A549 (cell line): ENCODE data around the gene F11. TPM values are rescaled to one million over a fixed set of nuclear protein-coding genes. Genes with fewer than 3 reads are reported as not detected.

Source experiments
- ATAC-seq, 2 experiments: fragments of 200-7000 bp in 1 of 2; fragments of >200 bp in 1 of 2; cut with Nextera tagmentation in 1 of 2; cut with Tn5 transposase in 1 of 2; 3 replicates each; pipeline versions ENCODE4 v1.8.0 to v1.9.1; 2018 to 2020; ENCODE audit warnings: mild to moderate bottlenecking in 1 of 2, moderate library complexity in 1 of 2
- CTCF ChIA-PET: fragments of 300-600 bp; sonication (Branson Sonifier 250); formaldehyde crosslinking; extraction: SDS; loops from one replicate; lab custom pipeline; 2021; ENCODE audit warnings: antibody characterized with exemption, inconsistent platforms; lab: Yijun Ruan, JAX
- POLR2A ChIA-PET: fragments of 350-600 bp; formaldehyde crosslinking; extraction: SDS; loops from one replicate; lab custom pipeline; 2021; ENCODE audit warnings: antibody characterized with exemption, inconsistent platforms; lab: Yijun Ruan, JAX
- DNase-seq, 2 experiments: peaks; one replicate each; pipeline versions ENCODE4 v3.0.0 to v3.0.0-alpha.2; 2011 to 2016; ENCODE audit warnings: low read depth in 1 of 2, low spot score in 1 of 2
- FAIRE-seq: peaks from 2 replicates; lab custom pipeline; 2011; peaks lifted over from hg19 to GRCh38; lab: Jason Lieb, UNC
- H3K27ac ChIP-seq, 2 experiments: fragments of >200 bp; sonication (Bioruptor Twin); formaldehyde crosslinking; 3 replicates each; pipeline ENCODE4 v1.5.1; 2016 to 2017
- H3K4me1 ChIP-seq: fragments of >200 bp; sonication (Bioruptor Twin); formaldehyde crosslinking; 3 replicates; pipeline ENCODE4 v1.6.1; 2016
- H3K4me2 ChIP-seq: fragments of >200 bp; sonication (Bioruptor Twin); formaldehyde crosslinking; 3 replicates; pipeline ENCODE4 v1.6.1; 2016
- H3K4me3 ChIP-seq: fragments of >200 bp; sonication (Bioruptor Twin); formaldehyde crosslinking; 3 replicates; pipeline ENCODE4 v1.5.1; 2016
- H3K9me3 ChIP-seq: fragments of >200 bp; sonication (Bioruptor Twin); formaldehyde crosslinking; 3 replicates; pipeline ENCODE4 v1.6.1; 2016
- E2F6 ChIP-seq: IDR thresholded peaks from 2 replicates; pipeline ENCODE4 v1.6.1; 2012; ENCODE audit warnings: low read depth, borderline replicate concordance
- EHF ChIP-seq: fragments of 250-450 bp; sonication (Bioruptor Pico); IDR thresholded peaks from 2 replicates; pipeline ENCODE4 v1.5.0; 2020; ENCODE audit warnings: mild to moderate bottlenecking
- EHMT2 ChIP-seq: fragments of 200-600 bp; sonication (generic); IDR thresholded peaks from 2 replicates; pipeline ENCODE4 v1.6.1; 2016; ENCODE audit warnings: antibody characterized with exemption, low read depth, mild to moderate bottlenecking, moderate library complexity
- EP300 ChIP-seq, 2 experiments: fragments of >200 bp; sonication (Bioruptor Twin); formaldehyde crosslinking; IDR thresholded peaks; 2 replicates in 1 of 2; 3 replicates in 1 of 2; pipeline ENCODE4 v1.6.1; 2016 to 2017
- ESRRA ChIP-seq: fragments of 150-350 bp; IDR thresholded peaks from 2 replicates; pipeline ENCODE4 v1.6.1; 2014; ENCODE audit warnings: mild to moderate bottlenecking, low read length, borderline replicate concordance
- FOSB ChIP-seq: fragments of 250-450 bp; sonication (Bioruptor Pico); IDR thresholded peaks from 2 replicates; pipeline ENCODE4 v1.5.0; 2020; ENCODE audit warnings: mild to moderate bottlenecking, moderate library complexity
- FOSL2 ChIP-seq, 2 experiments: fragments of 450-650 bp in 1 of 2; fragments of >200 bp in 1 of 2; sonication (Bioruptor Twin) in 1 of 2; formaldehyde crosslinking; IDR thresholded peaks; 2 replicates each; pipeline versions ENCODE4 v1.5.0 to v1.6.1; 2016 to 2020; ENCODE audit warnings: mild to moderate bottlenecking in 1 of 2, moderate library complexity in 1 of 2
- JUN ChIP-seq, 2 experiments: fragments of >200 bp; sonication (Bioruptor Twin); formaldehyde crosslinking; IDR thresholded peaks; 2 replicates in 1 of 2; 3 replicates in 1 of 2; pipeline ENCODE4 v1.6.1; 2016 to 2017
- MAX ChIP-seq: IDR thresholded peaks from 2 replicates; pipeline ENCODE4 v1.6.1; 2012
- MYC ChIP-seq: IDR thresholded peaks from 2 replicates; pipeline ENCODE4 v1.6.1; 2012; ENCODE audit warnings: mild to moderate bottlenecking, inconsistent platforms, low read length, improper control_type of control experiment, borderline replicate concordance
- NFE2L2 ChIP-seq: fragments of 150-350 bp; conservative IDR thresholded peaks from 2 replicates; pipeline ENCODE4 v1.6.1; 2014; ENCODE audit warnings: low read length
- NPAS2 ChIP-seq: fragments of 250-450 bp; sonication (Bioruptor Pico); IDR thresholded peaks from 2 replicates; pipeline ENCODE4 v1.8.0; 2022; ENCODE audit warnings: mild to moderate bottlenecking, moderate library complexity, borderline replicate concordance
- PHF8 ChIP-seq: fragments of 200-600 bp; sonication (generic); IDR thresholded peaks from 2 replicates; pipeline ENCODE4 v1.6.1; 2016; ENCODE audit warnings: low read depth, mild to moderate bottlenecking, antibody characterized with exemption, moderate library complexity, borderline replicate concordance
- POLR2A ChIP-seq: IDR thresholded peaks from 2 replicates; pipeline ENCODE4 v1.6.1; 2012; ENCODE audit warnings: mild to moderate bottlenecking, low read length
- POLR2AphosphoS2 ChIP-seq: conservative IDR thresholded peaks from 2 replicates; pipeline ENCODE4 v1.6.1; 2012; ENCODE audit warnings: low read length, improper control_type of control experiment, inconsistent platforms
- RAD21 ChIP-seq, 2 experiments: fragments of >200 bp in 1 of 2; sonication (Bioruptor Twin) in 1 of 2; formaldehyde crosslinking in 1 of 2; IDR thresholded peaks in 1 of 2; conservative IDR thresholded peaks in 1 of 2; 2 replicates in 1 of 2; 3 replicates in 1 of 2; pipeline ENCODE4 v1.6.1; 2012 to 2018; ENCODE audit warnings: inconsistent platforms in 1 of 2
- RARB ChIP-seq: fragments of 250-450 bp; sonication (Bioruptor Pico); IDR thresholded peaks from 2 replicates; pipeline ENCODE4 v1.8.0; 2021; ENCODE audit warnings: mild to moderate bottlenecking, moderate library complexity
- RCOR1 ChIP-seq: fragments of 150-350 bp; IDR thresholded peaks from 2 replicates; pipeline ENCODE4 v1.6.1; 2014; ENCODE audit warnings: antibody characterized with exemption, low read length, low read depth
- REST ChIP-seq: fragments of 200-600 bp; sonication (generic); IDR thresholded peaks from 2 replicates; pipeline ENCODE4 v1.6.1; 2016; ENCODE audit warnings: antibody characterized with exemption, mild to moderate bottlenecking, moderate library complexity
- RFX5 ChIP-seq: fragments of 450-650 bp; IDR thresholded peaks from 2 replicates; pipeline ENCODE4 v1.7.1; 2014; ENCODE audit warnings: antibody characterized with exemption, mild to moderate bottlenecking, moderate library complexity
- RNF2 ChIP-seq: fragments of 200-600 bp; sonication (generic); IDR thresholded peaks from 2 replicates; pipeline ENCODE4 v1.6.1; 2016; ENCODE audit warnings: low read depth, mild to moderate bottlenecking, antibody characterized with exemption, moderate library complexity, borderline replicate concordance
- ZFP36 ChIP-seq: fragments of 450-650 bp; IDR thresholded peaks from 2 replicates; pipeline ENCODE4 v1.6.1; 2014; ENCODE audit warnings: borderline replicate concordance; ENCODE audit not compliant: partially characterized antibody
- WGBS: methylation state at CpG from one replicate; pipeline ENCODE4 v1.1.6; 2017; ENCODE audit errors: missing lambda C conversion rate; 5-methylcytosine and 5-hydroxymethylcytosine counted together
- polyA plus RNA-seq, 4 experiments: library from polyadenylated mRNA; depleted of rRNA in 3 of 4; stranded (reverse); fragments of >200 nt; fragmentation: RNase III in 1 of 4; extraction: RNeasy Plus Mini Kit Qiagen cat#74134 plus additional on column Dnase treatment in 1 of 4; gene quantifications; 2 replicates in 3 of 4; 3 replicates in 1 of 4; pipeline ENCODE4 v1.2.3, GENCODE V29; 2011 to 2017

The F11 gene
- polyA plus RNA-seq, 2 of the 4 experiments (the other 2 are of a cell fraction), result not detected

GRCh38 chr4:186249785-186250754 is 15.9 kb upstream of the F11 start (continued):
- no peak for TF ChIP-seq RARB (CRISPR knock-in tag)
- no peak for TF ChIP-seq ZFP36
- TF ChIP-seq NFE2L2, result no peak
- no peak for TF ChIP-seq JUN (IDR thresholded peaks at IDR 0.05)
- TF ChIP-seq NPAS2 (CRISPR knock-in tag), result no peak
- TF ChIP-seq RNF2, result no peak
- TF ChIP-seq REST, result no peak
- TF ChIP-seq FOSB (CRISPR knock-in tag), result no peak
- no peak for TF ChIP-seq RFX5
- TF ChIP-seq FOSL2 (IDR thresholded peaks at IDR 0.05), result no peak
- no peak for TF ChIP-seq FOSL2 (CRISPR knock-in tag; IDR thresholded peaks at IDR 0.05)
- no peak for TF ChIP-seq MYC
- TF ChIP-seq E2F6, result no peak

GRCh38 chr4:186250760-186251159 is 15.2 kb upstream of the F11 start:
- ChIA-PET CTCF (no interaction called here), POLR2A (no interaction called here)
- ATAC-seq (no peak), FAIRE-seq (no peak), DNase-seq (no peak)
- H3K4me2 ChIP-seq, result no peak overlapping the region
- TF ChIP-seq RAD21 (conservative IDR thresholded peaks at IDR 0.05 in 1 of 2, IDR thresholded peaks at IDR 0.05 in 1 of 2), result no peak
- no peak for TF ChIP-seq FOSB (CRISPR knock-in tag)
- no peak for TF ChIP-seq POLR2AphosphoS2
- TF ChIP-seq ESRRA, result no peak
- TF ChIP-seq PHF8, result no peak
- TF ChIP-seq EP300 (IDR thresholded peaks at IDR 0.05), result no peak
- no peak for TF ChIP-seq RNF2
- no peak for TF ChIP-seq EHF
- TF ChIP-seq EHMT2, result no peak
- TF ChIP-seq RFX5, result no peak
- TF ChIP-seq ZFP36, result no peak
- no peak for TF ChIP-seq POLR2A
- TF ChIP-seq RCOR1, result no peak
- TF ChIP-seq MAX, result no peak
- no peak overlapping the region for H3K27ac ChIP-seq
- H3K9me3 ChIP-seq, result no peaks in the 10 kb centered on the region
- no peak overlapping the region for H3K4me3 ChIP-seq
- 7% methylated on average over 2 of the region's 2 CpGs for WGBS
- no peaks in the 10 kb centered on the region for H3K4me1 ChIP-seq
